ENCODE data around the gene MAN1C1. TPM values are rescaled to one million over a fixed set of nuclear protein-coding genes. Genes with fewer than 3 reads are reported as not detected.

MAN1C1 gene
- total RNA-seq, 2 experiments from 2014 or later: 16.8 to 17.9 TPM

- Mint-ChIP-seq H3K27ac (no peak overlapping the region), H3K4me1 (ENCODE audit: low read depth) (peaks cover 14% of the 10 kb centered on the region), H3K9me3 (ENCODE audit: insufficient read depth) (no peaks in the 10 kb centered on the region), H3K27me3 (ENCODE audit: low read depth) (peaks cover 63% of the 10 kb centered on the region), H3K4me3 (peak overlapping the region; percentile 14), H3K36me3 (ENCODE audit: low read depth) (no peaks in the 10 kb centered on the region)
- POLR2A ChIA-PET: interaction anchor here (1.0 kb wide), 1 partner anchor 26 kb away, joined by 5 read pairs; no protein-coding TSS in a partner anchor
- CTCF ChIA-PET: interaction anchor here (0.8 to 5.8 kb wide), 21 partner anchors 10 to 205 kb away, joined by 3 to 68 read pairs (median 6); partner anchors contain the start of gene SELENON
- DNase-seq (peak; percentile 94), ATAC-seq (peak; percentile 98)
Observed at GRCh38 chr1:25608488-25609178, 8.0 kb upstream of the MAN1C1 start.

GRCh38 chr1:25609921-25610320 is 6.7 kb upstream of the MAN1C1 start:
- CTCF ChIA-PET: interaction anchor here (1.0 to 5.8 kb wide), 15 partner anchors 9 to 202 kb away, joined by 3 to 68 read pairs (median 7); partner anchors contain the start of gene SELENON
- Mint-ChIP-seq H3K4me3 (no peak overlapping the region), H3K36me3 (ENCODE audit: low read depth) (no peaks in the 10 kb centered on the region), H3K4me1 (ENCODE audit: low read depth) (peaks cover 27% of the 10 kb centered on the region), H3K9me3 (ENCODE audit: insufficient read depth) (no peaks in the 10 kb centered on the region), H3K27me3 (ENCODE audit: low read depth) (peaks cover 63% of the 10 kb centered on the region), H3K27ac (no peak overlapping the region)
- no peak for ATAC-seq
- POLR2A ChIA-PET: interaction anchor here (1.1 kb wide), 1 partner anchor 203 kb away, joined by 3 read pairs; no protein-coding TSS in a partner anchor
- no peak for DNase-seq

- DNase-seq (peak; percentile 52), ATAC-seq (no peak)
- POLR2A ChIA-PET: interaction anchor here (1.1 kb wide), 1 partner anchor 202 kb away, joined by 3 read pairs; no protein-coding TSS in a partner anchor
- Mint-ChIP-seq H3K4me3 (no peak overlapping the region), H3K36me3 (ENCODE audit: low read depth) (no peaks in the 10 kb centered on the region), H3K9me3 (ENCODE audit: insufficient read depth) (no peaks in the 10 kb centered on the region), H3K27me3 (ENCODE audit: low read depth) (peaks cover 55% of the 10 kb centered on the region), H3K4me1 (ENCODE audit: low read depth) (peaks cover 38% of the 10 kb centered on the region), H3K27ac (no peak overlapping the region)
- CTCF ChIA-PET: interaction anchor here (1.0 to 5.8 kb wide), 9 partner anchors 8 to 201 kb away, joined by 3 to 68 read pairs (median 14); partner anchors contain the start of gene SELENON
Observed at GRCh38 chr1:25610822-25611630, 5.6 kb upstream of the MAN1C1 start.

GRCh38 chr1:25611843-25612242 is 4.7 kb upstream of the MAN1C1 start:
- Mint-ChIP-seq H3K27ac (no peak overlapping the region), H3K36me3 (ENCODE audit: low read depth) (no peaks in the 10 kb centered on the region), H3K9me3 (ENCODE audit: insufficient read depth) (no peaks in the 10 kb centered on the region), H3K27me3 (ENCODE audit: low read depth) (peaks cover 51% of the 10 kb centered on the region), H3K4me3 (no peak overlapping the region), H3K4me1 (ENCODE audit: low read depth) (peaks cover 38% of the 10 kb centered on the region)
- ChIA-PET POLR2A (no interaction called here), CTCF (interaction anchor here (0.6 to 5.8 kb wide), 3 partner anchors 189 to 200 kb away, joined by 3 to 68 read pairs (median 3); partner anchors contain the start of gene SELENON)
- ATAC-seq (no peak), DNase-seq (no peak)

- CTCF ChIA-PET: interaction anchor here (0.6 to 5.8 kb wide), 3 partner anchors 188 to 199 kb away, joined by 3 to 68 read pairs (median 3); partner anchors contain the start of gene SELENON
- ATAC-seq (no peak), DNase-seq (no peak)
- H3K4me3 Mint-ChIP-seq: no peak overlapping the region
- H3K27me3 Mint-ChIP-seq (ENCODE audit: low read depth): peaks cover 45% of the 10 kb centered on the region
- H3K4me1 Mint-ChIP-seq (ENCODE audit: low read depth): peaks cover 35% of the 10 kb centered on the region
- no peak overlapping the region for H3K27ac Mint-ChIP-seq
- POLR2A ChIA-PET: no interaction called here
- no peaks in the 10 kb centered on the region for H3K9me3 Mint-ChIP-seq (ENCODE audit: insufficient read depth)
- no peaks in the 10 kb centered on the region for H3K36me3 Mint-ChIP-seq (ENCODE audit: low read depth)
Observed at GRCh38 chr1:25612421-25612820, 4.2 kb upstream of the MAN1C1 start.

- peaks cover 34% of the 10 kb centered on the region for H3K4me1 Mint-ChIP-seq (ENCODE audit: low read depth)
- CTCF ChIA-PET: interaction anchor here (5.8 kb wide), 1 partner anchor 187 kb away, joined by 68 read pairs; the partner anchor contains the start of gene SELENON
- H3K4me3 Mint-ChIP-seq: no peak overlapping the region
- no peaks in the 10 kb centered on the region for H3K36me3 Mint-ChIP-seq (ENCODE audit: low read depth)
- H3K9me3 Mint-ChIP-seq (ENCODE audit: insufficient read depth): no peaks in the 10 kb centered on the region
- H3K27me3 Mint-ChIP-seq (ENCODE audit: low read depth): peaks cover 44% of the 10 kb centered on the region
- no peak overlapping the region for H3K27ac Mint-ChIP-seq
- no peak for ATAC-seq
- POLR2A ChIA-PET: no interaction called here
- DNase-seq: no peak
Observed at GRCh38 chr1:25613091-25613490, 3.5 kb upstream of the MAN1C1 start.

GRCh38 chr1:25614501-25615171 is 2.0 kb upstream of the MAN1C1 start:
- H3K27ac Mint-ChIP-seq: peak overlapping the region; percentile 12
- peaks cover 35% of the 10 kb centered on the region for H3K27me3 Mint-ChIP-seq (ENCODE audit: low read depth)
- ATAC-seq (no peak), DNase-seq (no peak)
- peak overlapping the region; percentile 17 for H3K4me3 Mint-ChIP-seq
- peaks cover 8% of the 10 kb centered on the region for H3K36me3 Mint-ChIP-seq (ENCODE audit: low read depth)
- no peaks in the 10 kb centered on the region for H3K9me3 Mint-ChIP-seq (ENCODE audit: insufficient read depth)
- peaks cover 43% of the 10 kb centered on the region for H3K4me1 Mint-ChIP-seq (ENCODE audit: low read depth)
- ChIA-PET CTCF (interaction anchor here (0.7 to 1.2 kb wide), 4 partner anchors 28 to 205 kb away, joined by 3 to 4 read pairs (median 4); partner anchors contain the start of gene MTFR1L), POLR2A (interaction anchor here (0.6 kb wide), 1 partner anchor 358 kb away, joined by 3 read pairs; no protein-coding TSS in a partner anchor)

GRCh38 chr1:25615172-25615541 is 1.4 kb upstream of the MAN1C1 start:
- DNase-seq (no peak), ATAC-seq (no peak)
- Mint-ChIP-seq H3K4me1 (ENCODE audit: low read depth) (peaks cover 49% of the 10 kb centered on the region), H3K27ac (no peak overlapping the region), H3K4me3 (peak overlapping the region; percentile 17), H3K9me3 (ENCODE audit: insufficient read depth) (no peaks in the 10 kb centered on the region), H3K36me3 (ENCODE audit: low read depth) (peaks cover 12% of the 10 kb centered on the region), H3K27me3 (ENCODE audit: low read depth) (peaks cover 31% of the 10 kb centered on the region)
- ChIA-PET CTCF (interaction anchor here (1.0 to 1.2 kb wide), 2 partner anchors 189 to 204 kb away, joined by 4 read pairs; partner anchors contain the start of gene MTFR1L), POLR2A (interaction anchor here (0.6 to 1.3 kb wide), 2 partner anchors 57 to 359 kb away, joined by 3 to 4 read pairs; no protein-coding TSS in a partner anchor)

GRCh38 chr1:25615563-25616094 is 962 bp upstream of the MAN1C1 start:
- Mint-ChIP-seq H3K27ac (peak overlapping the region; percentile 59), H3K9me3 (ENCODE audit: insufficient read depth) (no peaks in the 10 kb centered on the region), H3K27me3 (ENCODE audit: low read depth) (peaks cover 27% of the 10 kb centered on the region), H3K4me3 (peak overlapping the region; percentile 17), H3K36me3 (ENCODE audit: low read depth) (peaks cover 17% of the 10 kb centered on the region), H3K4me1 (ENCODE audit: low read depth) (peaks cover 52% of the 10 kb centered on the region)
- POLR2A ChIA-PET: interaction anchor here (0.6 to 1.3 kb wide), 2 partner anchors 56 to 159 kb away, joined by 3 to 4 read pairs; no protein-coding TSS in a partner anchor
- ATAC-seq: peak; percentile 1
- no peak for DNase-seq
- CTCF ChIA-PET: interaction anchor here (1.0 kb wide), 1 partner anchor 204 kb away, joined by 4 read pairs; the partner anchor contains the start of gene MTFR1L

- POLR2A ChIA-PET: interaction anchor here (0.7 kb wide), 1 partner anchor 55 kb away, joined by 3 read pairs; no protein-coding TSS in a partner anchor
Observed at GRCh38 chr1:25616987-25617624, 515 bp downstream of the MAN1C1 start.

More at GRCh38 chr1:25616987-25617624, 515 bp downstream of the MAN1C1 start:
- CTCF ChIA-PET: interaction anchor here (1.0 to 4.8 kb wide), 4 partner anchors 7 to 59 kb away, joined by 3 to 38 read pairs (median 4); no protein-coding TSS in a partner anchor
- peaks cover 14% of the 10 kb centered on the region for H3K27me3 Mint-ChIP-seq (ENCODE audit: low read depth)
- DNase-seq (peak; percentile 62), ATAC-seq (peak; percentile 12)
- H3K4me1 Mint-ChIP-seq (ENCODE audit: low read depth): peaks cover 67% of the 10 kb centered on the region
- H3K4me3 Mint-ChIP-seq: peak overlapping the region; percentile 66
- H3K9me3 Mint-ChIP-seq (ENCODE audit: insufficient read depth): no peaks in the 10 kb centered on the region
- H3K36me3 Mint-ChIP-seq (ENCODE audit: low read depth): peaks cover 22% of the 10 kb centered on the region
- H3K27ac Mint-ChIP-seq: no peak overlapping the region
